SJSA1 (cell line): Measurements from ENCODE around the gene CCNG2. TPM values are rescaled to one million over a fixed set of nuclear protein-coding genes. Genes with fewer than 3 reads are reported as not detected.
"Not testable (repeated sequence)": the region's sequence is repeated elsewhere in the genome, so short reads cannot be mapped to it uniquely, and the experiment has no call there.

Experiments used
- DNase-seq, 2 experiments: peaks; one replicate each; pipeline ENCODE4 v3.0.0-alpha.2; 2015 to 2020; ENCODE audit warnings: low spot score in 2 of 2, low read depth in 1 of 2
- H3K27ac ChIP-seq: fragments of 250-450 bp; sonication (Bioruptor Pico); 2 replicates; pipeline ENCODE4 v1.5.1; 2020; ENCODE audit warnings: mild to moderate bottlenecking, moderate library complexity
- H3K27me3 ChIP-seq: fragments of 250-450 bp; sonication (Bioruptor Pico); replicated peaks from 2 replicates; pipeline ENCODE4 v1.5.1; 2020; ENCODE audit warnings: mild to moderate bottlenecking, moderate library complexity
- H3K36me3 ChIP-seq: fragments of 250-450 bp; sonication (Bioruptor Pico); 2 replicates; pipeline ENCODE4 v1.5.1; 2020; ENCODE audit warnings: mild to moderate bottlenecking
- H3K4me1 ChIP-seq: fragments of 250-450 bp; sonication (Bioruptor Pico); replicated peaks from 2 replicates; pipeline ENCODE4 v1.6.1; 2021; ENCODE audit warnings: mild to moderate bottlenecking
- H3K4me3 ChIP-seq: fragments of 250-450 bp; sonication (Bioruptor Pico); 2 replicates; pipeline ENCODE4 v1.5.1; 2020; ENCODE audit warnings: mild to moderate bottlenecking
- H3K9me3 ChIP-seq: fragments of 250-450 bp; sonication (Bioruptor Pico); replicated peaks from 2 replicates; pipeline ENCODE4 v1.5.1; 2020; ENCODE audit warnings: mild to moderate bottlenecking
- total RNA-seq: library from RNA; depleted of rRNA; stranded (reverse); fragments of >200 nt; shearing (Covaris generic); gene quantifications from 2 replicates; pipeline ENCODE4 v1.2.3, GENCODE V29; 2014

The CCNG2 gene
- total RNA-seq, 1 experiment from 2014 or later: 12.3 TPM

- no peak overlapping the region for H3K4me3 ChIP-seq
- H3K27me3 ChIP-seq: peaks cover 4% of the 10 kb centered on the region
- no peaks in the 10 kb centered on the region for H3K9me3 ChIP-seq
- no peaks in the 10 kb centered on the region for H3K36me3 ChIP-seq
- DNase-seq: no peak
- no peak overlapping the region for H3K27ac ChIP-seq
- no peaks in the 10 kb centered on the region for H3K4me1 ChIP-seq
These were observed 24.2 kb upstream of the CCNG2 start for GRCh38 chr4:77132652-77133312.

GRCh38 chr4:77137448-77137847 lies 19.6 kb upstream of the CCNG2 start:
- not testable (repeated sequence) for H3K4me3 ChIP-seq, H3K27ac ChIP-seq, DNase-seq, H3K9me3 ChIP-seq, H3K4me1 ChIP-seq, H3K36me3 ChIP-seq, H3K27me3 ChIP-seq

GRCh38 chr4:77141964-77142645 lies 14.9 kb upstream of the CCNG2 start:
- Histone ChIP-seq H3K4me3 (no peak overlapping the region), H3K9me3 (no peaks in the 10 kb centered on the region), H3K4me1 (peaks cover 3% of the 10 kb centered on the region), H3K27ac (no peak overlapping the region), H3K36me3 (no peaks in the 10 kb centered on the region), H3K27me3 (peaks cover 3% of the 10 kb centered on the region; the same call in 1 of the 2 replicates)
- DNase-seq: no peak

DNA sequence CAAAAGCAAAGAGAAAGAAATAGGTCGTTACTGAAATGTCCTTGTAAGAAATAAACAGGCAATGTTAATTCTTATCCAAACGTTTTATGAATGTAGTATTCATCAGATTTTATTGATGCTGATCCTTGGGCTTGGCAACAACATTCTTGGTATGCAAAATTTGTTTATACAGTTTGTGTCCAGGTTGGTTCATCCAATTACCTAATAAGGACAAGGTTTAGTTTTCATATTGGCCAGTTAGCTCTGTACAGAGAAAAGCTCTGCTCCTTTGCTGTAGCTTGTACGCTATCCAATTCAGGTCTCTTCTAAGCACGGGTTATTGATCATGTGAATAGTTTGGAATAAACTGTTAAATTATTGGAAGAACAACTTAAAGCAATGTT lies 14.4 kb upstream of the CCNG2 start:
- Histone ChIP-seq H3K9me3 (no peaks in the 10 kb centered on the region), H3K27me3 (peaks cover 3% of the 10 kb centered on the region; the same call in 1 of the 2 replicates), H3K4me1 (peaks cover 3% of the 10 kb centered on the region), H3K27ac (no peak overlapping the region), H3K4me3 (no peak overlapping the region), H3K36me3 (no peaks in the 10 kb centered on the region)
- DNase-seq: no peak

GRCh38 chr4:77143091-77143490 lies 13.9 kb upstream of the CCNG2 start:
- DNase-seq: no peak
- no peak overlapping the region for H3K27ac ChIP-seq
- no peak overlapping the region for H3K4me3 ChIP-seq
- no peaks in the 10 kb centered on the region for H3K9me3 ChIP-seq
- no peaks in the 10 kb centered on the region for H3K36me3 ChIP-seq
- peaks cover 3% of the 10 kb centered on the region for H3K4me1 ChIP-seq
- H3K27me3 ChIP-seq: peaks cover 3% of the 10 kb centered on the region; the same call in 1 of the 2 replicates

- Histone ChIP-seq H3K9me3 (no peaks in the 10 kb centered on the region), H3K4me3 (no peak overlapping the region), H3K27me3 (peaks cover 3% of the 10 kb centered on the region; the same call in 1 of the 2 replicates), H3K36me3 (no peaks in the 10 kb centered on the region), H3K4me1 (peaks cover 3% of the 10 kb centered on the region), H3K27ac (no peak overlapping the region)
- no peak for DNase-seq
These were observed 11.2 kb upstream of the CCNG2 start for GRCh38 chr4:77145842-77146185.

DNA sequence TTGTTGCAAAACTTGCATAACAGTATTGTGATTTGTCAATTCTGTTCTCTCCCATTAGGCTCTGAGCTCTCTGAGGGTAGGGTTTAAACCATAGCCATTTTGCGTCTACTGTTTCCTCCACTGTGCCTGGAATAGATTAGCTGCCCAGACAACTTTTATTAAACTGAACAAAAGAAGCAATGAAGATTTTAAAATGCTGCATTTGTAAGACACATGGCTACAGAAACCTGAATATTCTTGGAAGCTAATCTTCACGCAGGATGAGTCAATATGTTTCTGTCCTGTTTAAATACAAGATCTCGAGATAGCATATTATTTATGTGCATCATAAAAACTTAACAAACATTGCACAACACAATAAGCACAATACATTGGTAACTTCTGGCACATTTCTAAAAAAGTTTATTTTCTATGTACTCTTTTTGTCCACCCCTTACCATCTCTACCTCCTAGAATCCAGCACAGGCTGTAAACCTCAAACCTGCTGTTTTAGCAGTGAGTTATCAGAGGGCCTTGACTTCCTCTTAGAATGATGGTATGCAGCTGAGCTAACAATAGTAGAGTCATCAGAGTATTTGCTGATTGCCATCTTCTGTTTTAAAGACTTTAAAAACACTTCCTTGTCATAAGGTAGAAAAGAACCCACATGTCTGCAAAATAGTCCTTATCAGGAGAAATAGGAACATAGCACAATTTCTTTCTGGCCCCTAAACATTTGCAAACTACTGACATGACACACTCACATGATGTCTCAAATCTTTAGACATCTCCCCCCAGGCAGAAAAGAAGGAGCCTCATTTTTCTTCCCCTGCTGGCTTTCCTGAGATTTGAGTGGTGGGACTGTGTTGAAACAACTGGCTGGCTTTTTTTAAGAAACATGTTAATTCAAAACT lies 10.6 kb upstream of the CCNG2 start:
- no peaks in the 10 kb centered on the region for H3K9me3 ChIP-seq
- no peaks in the 10 kb centered on the region for H3K36me3 ChIP-seq
- H3K4me3 ChIP-seq: no peak overlapping the region
- DNase-seq: no peak
- H3K27ac ChIP-seq: no peak overlapping the region
- peaks cover 3% of the 10 kb centered on the region; the same call in 1 of the 2 replicates for H3K27me3 ChIP-seq
- H3K4me1 ChIP-seq: peaks cover 3% of the 10 kb centered on the region

DNA sequence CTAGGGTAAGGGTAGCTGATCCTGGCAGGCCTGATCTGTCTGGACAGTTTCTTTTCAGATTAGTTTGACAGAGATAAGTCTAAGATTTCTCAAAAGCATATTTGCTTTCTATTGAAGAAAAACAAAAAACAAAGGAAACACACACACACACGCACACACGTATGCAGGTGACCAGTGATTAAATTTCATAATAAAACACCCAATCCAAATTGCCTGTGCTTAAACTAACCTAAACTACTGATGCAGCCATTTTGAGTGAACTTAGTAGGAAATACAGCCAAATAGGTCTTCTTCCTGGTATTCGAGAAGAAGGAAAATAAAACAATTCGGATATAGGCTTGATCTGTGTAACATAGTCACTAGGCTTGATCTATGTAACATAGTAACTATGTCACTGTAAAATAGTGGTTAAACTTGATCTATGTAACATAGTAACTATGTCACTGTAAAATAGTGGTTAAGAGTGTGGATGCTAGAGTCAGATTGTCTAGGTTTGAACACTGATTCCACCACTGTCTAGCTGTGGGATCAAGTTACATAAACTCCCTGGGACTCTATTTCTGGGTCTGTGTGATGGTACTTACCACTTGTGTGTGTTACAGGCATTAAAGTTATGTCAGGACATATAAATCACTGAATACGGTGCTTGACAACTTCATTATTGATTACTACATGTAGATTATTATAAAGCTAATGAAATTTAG lies 9.8 kb upstream of the CCNG2 start:
- peaks cover 3% of the 10 kb centered on the region for H3K4me1 ChIP-seq
- H3K36me3 ChIP-seq: no peaks in the 10 kb centered on the region
- no peaks in the 10 kb centered on the region for H3K9me3 ChIP-seq
- H3K4me3 ChIP-seq: no peak overlapping the region
- peaks cover 3% of the 10 kb centered on the region; the same call in 1 of the 2 replicates for H3K27me3 ChIP-seq
- no peak for DNase-seq
- H3K27ac ChIP-seq: no peak overlapping the region

DNA sequence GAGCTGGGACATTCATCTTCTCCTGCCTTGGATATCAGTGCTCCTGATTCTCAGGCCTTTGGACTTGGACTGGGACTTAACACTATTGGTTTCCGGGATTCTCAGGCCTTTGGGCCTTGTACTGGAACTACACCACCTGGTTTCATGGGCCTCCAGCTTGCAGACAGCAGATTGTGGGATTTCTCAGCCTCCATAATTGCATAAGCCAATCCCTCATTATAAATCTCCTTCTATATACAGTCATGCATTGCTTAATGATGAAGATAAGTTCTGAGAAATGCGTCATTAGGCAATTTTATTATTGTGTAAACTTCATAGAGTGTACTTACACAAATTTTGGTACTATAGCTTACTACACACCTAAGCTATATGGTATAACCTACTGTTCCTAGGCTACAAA lies 8.9 kb upstream of the CCNG2 start:
- Histone ChIP-seq H3K9me3 (no peaks in the 10 kb centered on the region), H3K4me3 (no peak overlapping the region), H3K27ac (no peak overlapping the region), H3K4me1 (peaks cover 3% of the 10 kb centered on the region), H3K36me3 (no peaks in the 10 kb centered on the region), H3K27me3 (peaks cover 3% of the 10 kb centered on the region; the same call in 1 of the 2 replicates)
- DNase-seq: no peak

- no peak for DNase-seq
- H3K9me3 ChIP-seq: no peaks in the 10 kb centered on the region
- no peak overlapping the region for H3K4me3 ChIP-seq
- peaks cover 3% of the 10 kb centered on the region for H3K4me1 ChIP-seq
- no peak overlapping the region for H3K27ac ChIP-seq
- H3K36me3 ChIP-seq: no peaks in the 10 kb centered on the region
- H3K27me3 ChIP-seq: peaks cover 3% of the 10 kb centered on the region; the same call in 1 of the 2 replicates
These were observed 7.2 kb upstream of the CCNG2 start for GRCh38 chr4:77149789-77150188.

- Histone ChIP-seq H3K36me3 (no peaks in the 10 kb centered on the region), H3K4me3 (no peak overlapping the region), H3K9me3 (no peaks in the 10 kb centered on the region), H3K4me1 (peaks cover 4% of the 10 kb centered on the region; the same call in 1 of the 2 replicates), H3K27me3 (peaks cover under 1% of the 10 kb centered on the region; the same call in 1 of the 2 replicates), H3K27ac (no peak overlapping the region)
- no peak for DNase-seq
These were observed 5.8 kb upstream of the CCNG2 start for GRCh38 chr4:77151241-77151640.

DNA sequence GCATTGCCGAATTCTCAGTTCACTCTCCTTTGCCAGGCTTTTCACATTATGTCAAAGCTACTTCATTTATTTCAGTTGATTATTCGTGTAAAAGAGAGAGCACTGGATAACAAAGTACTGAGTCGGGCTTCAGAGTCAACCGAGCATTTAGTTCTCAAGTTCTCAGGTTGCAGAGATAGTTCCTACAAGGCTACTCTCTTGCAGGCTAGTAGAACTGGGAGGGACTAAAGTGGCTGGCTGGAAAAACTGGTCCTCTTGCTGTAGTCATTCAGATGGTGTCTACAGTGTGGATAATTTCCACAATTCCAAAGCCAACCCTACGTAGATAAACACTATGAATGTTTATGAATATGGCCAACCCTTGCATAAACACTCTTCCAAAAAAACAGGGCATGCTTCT lies 4.6 kb upstream of the CCNG2 start:
- Histone ChIP-seq H3K4me3 (no peak overlapping the region), H3K9me3 (no peaks in the 10 kb centered on the region), H3K4me1 (peaks cover 4% of the 10 kb centered on the region; the same call in 1 of the 2 replicates), H3K27me3 (no peaks in the 10 kb centered on the region; the same call in 1 of the 2 replicates), H3K27ac (no peak overlapping the region), H3K36me3 (0 out of 2 replicates have a peak, but pooled peaks cover 3% of the 10 kb centered on the region)
- DNase-seq: no peak

GRCh38 chr4:77153006-77153405 lies 4.0 kb upstream of the CCNG2 start:
- H3K27me3 ChIP-seq: no peaks in the 10 kb centered on the region; the same call in 1 of the 2 replicates

More at GRCh38 chr4:77153006-77153405, 4.0 kb upstream of the CCNG2 start:
- H3K9me3 ChIP-seq: no peaks in the 10 kb centered on the region
- 0 out of 2 replicates have a peak, but pooled peaks cover 5% of the 10 kb centered on the region for H3K36me3 ChIP-seq
- peaks cover 4% of the 10 kb centered on the region; the same call in 1 of the 2 replicates for H3K4me1 ChIP-seq
- no peak for DNase-seq
- no peak overlapping the region for H3K4me3 ChIP-seq
- H3K27ac ChIP-seq: no peak overlapping the region
